MCF 10A (cell line): ENCODE data around the gene ARMC6. TPM values are rescaled to one million over a fixed set of nuclear protein-coding genes. Genes with fewer than 3 reads are reported as not detected.

Experiments used
- BruUV-seq: library from RNA; stranded (reverse); fragments of 400-500 nt; replicated peaks from 2 replicates; lab custom pipeline; 2021; lab: Mats Ljungman, UMichigan
- CTCF ChIA-PET: fragments of 300-600 bp; sonication (Branson Sonifier 250); formaldehyde crosslinking; extraction: SDS; loops from one replicate; lab custom pipeline; 2021; ENCODE audit warnings: antibody characterized with exemption, inconsistent platforms; lab: Yijun Ruan, JAX
- POLR2A ChIA-PET: fragments of 300-600, 350-650 bp; sonication (Branson Sonifier 250); formaldehyde crosslinking; extraction: SDS; loops from one replicate; lab custom pipeline; 2020; ENCODE audit warnings: antibody characterized with exemption, inconsistent platforms; lab: Yijun Ruan, JAX
- DNase-seq: peaks from one replicate; pipeline ENCODE4 v3.0.0-alpha.2; 2018; ENCODE audit not compliant: unreplicated experiment
- H3K27ac Mint-ChIP-seq: one replicate; pipeline ENCODE4 v1.8.0; 2022; ENCODE audit warnings: mild to moderate bottlenecking, low read depth, mixed read lengths; ENCODE audit not compliant: unreplicated experiment
- H3K27me3 Mint-ChIP-seq: one replicate; pipeline ENCODE4 v1.8.0; 2022; ENCODE audit warnings: mixed read lengths; ENCODE audit not compliant: insufficient read depth, unreplicated experiment
- H3K36me3 Mint-ChIP-seq: one replicate; pipeline ENCODE4 v1.8.0; 2022; ENCODE audit warnings: mild to moderate bottlenecking, moderate library complexity, mixed read lengths; ENCODE audit not compliant: insufficient read depth, unreplicated experiment
- H3K4me1 Mint-ChIP-seq: one replicate; pipeline ENCODE4 v1.8.0; 2022; ENCODE audit warnings: mixed read lengths; ENCODE audit not compliant: insufficient read depth, unreplicated experiment
- H3K4me3 Mint-ChIP-seq: one replicate; pipeline ENCODE4 v1.8.0; 2022; ENCODE audit warnings: mild to moderate bottlenecking, moderate library complexity, mixed read lengths; ENCODE audit not compliant: unreplicated experiment
- H3K9me3 Mint-ChIP-seq: one replicate; pipeline ENCODE4 v1.8.0; 2022; ENCODE audit warnings: mixed read lengths; ENCODE audit not compliant: unreplicated experiment
- intact Hi-C: fragments of 100-400 bp; cut with micrococcal nuclease; formaldehyde crosslinking; loops from 2 replicates; pipeline ENCODE4 v1.14.1; 2022
- total RNA-seq: library from RNA; stranded (reverse); gene quantifications from 2 replicates; pipeline ENCODE4 v1.2.3, GENCODE V29; 2022
- TF ChIP-seq, protein P1 (sequence below): fragments of 200-600 bp; IDR thresholded peaks from one replicate; pipeline ENCODE4 v1.8.0; 2022; ENCODE audit warnings: antibody characterized with exemption, mild to moderate bottlenecking; ENCODE audit not compliant: unreplicated experiment

ARMC6 gene
- total RNA-seq, 1 experiment from 2014 or later: 37.1 TPM

DNA sequence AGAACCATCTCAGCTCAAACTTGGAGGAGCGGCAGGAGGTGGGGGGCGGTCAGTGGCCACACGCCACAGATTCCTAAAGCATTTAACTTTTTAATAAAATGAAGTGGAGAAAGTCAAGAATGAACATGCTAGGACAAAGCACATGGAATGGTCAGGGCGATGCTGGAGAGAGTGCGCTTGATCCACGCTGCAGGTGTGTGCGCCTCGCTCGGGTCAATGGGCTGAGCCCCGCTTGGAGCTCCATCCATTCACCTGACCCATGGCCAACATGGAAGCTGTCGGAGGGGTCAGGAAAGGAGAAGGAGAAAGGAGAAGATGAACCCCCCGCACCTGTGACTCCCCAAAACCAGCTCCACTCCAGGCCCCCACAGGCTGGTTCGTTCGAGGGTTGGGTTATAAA is 41.9 kb upstream of the ARMC6 start:
- Mint-ChIP-seq H3K27me3 (no peaks in the 10 kb centered on the region), H3K9me3 (no peaks in the 10 kb centered on the region), H3K27ac (no peak overlapping the region), H3K4me3 (no peak overlapping the region), H3K4me1 (no peaks in the 10 kb centered on the region), H3K36me3 (peaks cover 55% of the 10 kb centered on the region)
- ChIA-PET CTCF (interaction anchor here (0.7 kb wide), 1 partner anchor 78 kb away, joined by 3 read pairs; no protein-coding TSS in a partner anchor), POLR2A (interaction anchor here (0.6 kb wide), 1 partner anchor 190 kb away, joined by 5 read pairs; no protein-coding TSS in a partner anchor)
- BruUV-seq: no TSS peak
- no peak for DNase-seq
- intact Hi-C loops: no loop called here
- TF ChIP-seq, protein P1, sequence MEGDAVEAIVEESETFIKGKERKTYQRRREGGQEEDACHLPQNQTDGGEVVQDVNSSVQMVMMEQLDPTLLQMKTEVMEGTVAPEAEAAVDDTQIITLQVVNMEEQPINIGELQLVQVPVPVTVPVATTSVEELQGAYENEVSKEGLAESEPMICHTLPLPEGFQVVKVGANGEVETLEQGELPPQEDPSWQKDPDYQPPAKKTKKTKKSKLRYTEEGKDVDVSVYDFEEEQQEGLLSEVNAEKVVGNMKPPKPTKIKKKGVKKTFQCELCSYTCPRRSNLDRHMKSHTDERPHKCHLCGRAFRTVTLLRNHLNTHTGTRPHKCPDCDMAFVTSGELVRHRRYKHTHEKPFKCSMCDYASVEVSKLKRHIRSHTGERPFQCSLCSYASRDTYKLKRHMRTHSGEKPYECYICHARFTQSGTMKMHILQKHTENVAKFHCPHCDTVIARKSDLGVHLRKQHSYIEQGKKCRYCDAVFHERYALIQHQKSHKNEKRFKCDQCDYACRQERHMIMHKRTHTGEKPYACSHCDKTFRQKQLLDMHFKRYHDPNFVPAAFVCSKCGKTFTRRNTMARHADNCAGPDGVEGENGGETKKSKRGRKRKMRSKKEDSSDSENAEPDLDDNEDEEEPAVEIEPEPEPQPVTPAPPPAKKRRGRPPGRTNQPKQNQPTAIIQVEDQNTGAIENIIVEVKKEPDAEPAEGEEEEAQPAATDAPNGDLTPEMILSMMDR: no peak

DNA sequence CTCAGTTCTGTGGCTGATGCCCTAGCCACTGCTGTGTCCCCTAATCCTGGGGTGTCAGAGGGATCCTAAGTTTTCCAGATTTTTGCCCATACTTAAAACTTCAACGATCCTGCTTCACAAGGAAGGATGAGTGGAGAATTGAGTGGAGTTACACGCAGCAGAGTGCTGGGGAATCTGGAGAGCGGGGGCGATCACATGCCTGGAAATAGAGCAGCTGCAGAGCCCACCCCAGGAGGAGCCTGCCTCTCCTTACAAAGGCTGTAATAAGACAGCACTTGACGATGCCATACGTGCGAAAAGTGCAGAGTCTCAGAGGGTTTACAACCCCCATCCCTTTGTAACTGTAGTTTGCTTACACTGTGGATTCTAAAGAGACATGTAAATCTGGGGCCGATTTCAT is 40.7 kb upstream of the ARMC6 start:
- BruUV-seq: TSS peak; percentile 23
- Mint-ChIP-seq H3K9me3 (no peaks in the 10 kb centered on the region), H3K36me3 (peaks cover 68% of the 10 kb centered on the region), H3K4me1 (no peaks in the 10 kb centered on the region), H3K4me3 (no peak overlapping the region), H3K27me3 (no peaks in the 10 kb centered on the region), H3K27ac (no peak overlapping the region)
- no peak for DNase-seq
- ChIA-PET POLR2A (no interaction called here), CTCF (interaction anchor here (0.8 kb wide), 1 partner anchor 145 kb away, joined by 3 read pairs; no protein-coding TSS in a partner anchor)
- intact Hi-C loops: no loop called here
- TF ChIP-seq, protein P1: no peak

DNA sequence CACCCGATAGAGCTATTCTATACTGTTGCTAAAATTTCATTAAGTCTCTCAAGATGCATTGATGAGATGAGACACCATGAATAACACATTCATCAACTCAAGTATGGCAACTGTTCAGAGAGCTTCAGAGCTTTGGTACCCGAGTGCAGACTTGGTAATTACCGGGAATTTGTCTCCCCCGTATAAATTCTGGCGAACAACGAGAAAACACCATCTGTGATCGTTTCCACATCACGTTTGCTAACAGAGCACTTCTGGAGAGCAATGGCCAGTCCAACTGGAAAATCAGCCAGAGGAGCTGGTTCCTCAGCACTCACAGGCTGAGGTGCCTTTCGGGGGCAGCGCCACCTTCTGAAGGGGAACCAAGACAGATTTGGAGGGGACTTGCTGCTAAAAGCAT is 40.3 kb upstream of the ARMC6 start:
- H3K9me3 Mint-ChIP-seq: no peaks in the 10 kb centered on the region
- intact Hi-C loops: no loop called here
- H3K27ac Mint-ChIP-seq: no peak overlapping the region
- POLR2A ChIA-PET: no interaction called here
- no peaks in the 10 kb centered on the region for H3K27me3 Mint-ChIP-seq
- no peak overlapping the region for H3K4me3 Mint-ChIP-seq
- TF ChIP-seq, protein P1: no peak
- no TSS peak for BruUV-seq
- no peaks in the 10 kb centered on the region for H3K4me1 Mint-ChIP-seq
- DNase-seq: no peak
- CTCF ChIA-PET: no interaction called here
- H3K36me3 Mint-ChIP-seq: peaks cover 72% of the 10 kb centered on the region

DNA sequence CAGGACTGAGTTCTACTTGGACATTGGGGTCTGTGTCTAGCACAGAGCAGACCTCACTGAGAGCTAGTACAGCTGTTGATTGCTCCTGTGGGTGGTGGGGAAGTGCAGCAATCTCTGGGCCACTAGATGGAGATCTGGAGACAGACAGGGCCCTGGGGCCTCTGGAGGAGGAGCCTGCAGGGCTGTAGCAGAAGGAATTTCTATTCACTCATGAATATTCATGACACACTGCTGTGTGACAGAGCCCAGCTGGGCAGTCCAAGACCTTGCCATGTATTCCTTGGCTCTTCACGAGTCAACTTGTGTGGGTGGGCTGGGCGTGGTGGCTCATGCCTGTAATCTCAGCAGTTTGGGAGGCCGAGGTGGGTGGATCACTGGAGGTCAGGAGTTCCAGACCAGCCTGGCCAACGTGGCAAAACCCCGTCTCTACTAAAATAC is 37.6 kb upstream of the ARMC6 start:
- peak; percentile 61 for DNase-seq
- Mint-ChIP-seq H3K36me3 (peaks cover 82% of the 10 kb centered on the region), H3K4me3 (no peak overlapping the region), H3K27me3 (no peaks in the 10 kb centered on the region), H3K27ac (no peak overlapping the region), H3K9me3 (no peaks in the 10 kb centered on the region), H3K4me1 (peaks cover 16% of the 10 kb centered on the region)
- no TSS peak for BruUV-seq
- TF ChIP-seq, protein P1: peak; percentile 28
- intact Hi-C loops: no loop called here
- ChIA-PET POLR2A (interaction anchor here (0.7 kb wide), 1 partner anchor 39 kb away, joined by 3 read pairs; no protein-coding TSS in a partner anchor), CTCF (interaction anchor here (0.6 to 2.6 kb wide), 4 partner anchors 9 to 555 kb away, joined by 3 to 21 read pairs (median 4); no protein-coding TSS in a partner anchor)
